Skin epidermis (tissue), 12 donors: ENCODE data around the gene B4GALT3.

Experiments used
- H3K27ac ChIP-seq, 21 experiments: fragments of 200-600 bp; sonication (generic) in 11 of 21; one replicate each; pipeline ENCODE4 v1.5.0; 2020; ENCODE audit warnings: mild to moderate bottlenecking in 3 of 21, inconsistent platforms in 2 of 21, moderate library complexity in 2 of 21
- H3K4me3 ChIP-seq, 7 experiments: fragments of 200-600 bp; sonication (generic) in 2 of 7; one replicate each; pipeline ENCODE4 v1.5.0; 2020; ENCODE audit warnings: inconsistent platforms in 2 of 7, mild to moderate bottlenecking in 2 of 7, moderate library complexity in 1 of 7

The B4GALT3 gene

DNA sequence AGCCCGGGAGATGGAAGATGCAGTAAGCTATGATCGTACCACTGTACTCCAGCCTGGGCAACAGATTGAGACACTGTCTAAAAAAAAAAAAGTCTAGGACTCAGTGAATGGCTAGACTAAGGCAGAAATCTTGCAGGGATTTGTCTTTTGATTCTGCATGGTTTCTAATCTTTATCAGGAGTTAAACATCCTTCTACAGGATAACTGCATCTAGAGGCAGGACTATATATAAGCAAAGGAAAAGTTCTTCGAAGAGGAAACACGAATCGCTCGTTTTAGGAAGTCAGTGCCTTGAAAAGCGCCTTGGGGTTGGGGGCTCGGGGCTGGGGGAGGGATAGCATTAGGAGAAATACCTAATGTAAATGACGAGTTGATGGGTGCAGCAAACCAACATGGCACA, 24.1 kb downstream of the B4GALT3 start:
- H3K27ac ChIP-seq, result peak overlapping the region in 20 of 21 experiments; percentile 86 to 99 (median 95)

DNA sequence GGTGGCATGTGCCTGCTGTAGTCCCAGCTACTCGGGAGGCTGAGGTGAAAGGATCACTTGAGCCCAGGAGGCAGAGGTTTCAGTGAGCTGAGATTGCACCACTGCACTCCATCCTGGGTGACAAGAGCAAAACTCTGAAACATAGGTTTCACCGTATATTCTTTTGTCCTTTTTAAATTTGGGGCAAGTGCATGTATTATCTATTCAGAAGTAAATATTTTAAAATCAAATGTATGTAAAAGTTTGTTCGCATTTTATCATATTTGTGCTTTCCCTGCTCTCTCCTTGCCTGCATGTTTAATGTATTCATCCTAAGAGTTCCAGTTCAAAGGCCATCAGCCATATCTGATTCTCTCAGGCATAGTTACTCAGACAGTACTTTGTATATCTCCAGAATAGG, 31.5 kb downstream of the B4GALT3 start:
- Histone ChIP-seq H3K4me3 (no peak overlapping the region), H3K27ac (no peak overlapping the region)

More for the DNA sequence above, 24.1 kb downstream of the B4GALT3 start:
- peak overlapping the region; percentile 49 to 77 (median 69) for H3K4me3 ChIP-seq

DNA sequence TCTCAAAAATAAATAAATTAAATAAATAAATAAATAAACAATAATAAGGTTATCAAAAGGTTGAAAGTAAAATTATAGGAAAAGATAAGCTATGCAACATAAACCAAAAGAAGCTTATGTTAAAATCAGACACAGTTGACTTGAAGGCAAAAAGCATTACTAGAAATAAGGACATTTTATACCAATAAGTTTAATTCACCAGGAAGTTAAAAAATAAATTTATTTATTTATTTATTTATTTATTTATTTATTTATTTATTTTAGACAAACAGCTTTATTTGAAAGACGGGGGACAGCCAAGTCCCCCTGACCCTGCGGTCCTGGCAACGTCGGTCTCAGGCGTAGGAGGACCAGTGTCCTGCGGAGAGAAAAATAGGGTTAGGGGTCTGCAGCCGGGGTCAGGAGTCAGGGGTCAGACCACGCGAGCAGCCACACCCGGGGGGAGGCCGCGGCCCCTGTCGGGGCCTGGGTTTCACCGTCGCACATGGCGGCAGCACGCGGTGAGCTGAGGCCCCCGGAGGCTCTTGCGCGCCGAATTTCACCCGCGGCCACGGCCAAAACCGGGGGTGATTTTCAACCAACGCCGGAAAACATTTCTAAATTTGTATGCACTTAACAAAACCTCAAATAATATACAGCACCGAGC, 36.4 kb downstream of the B4GALT3 start:
- no peak overlapping the region for H3K4me3 ChIP-seq
- H3K27ac ChIP-seq, result no peak overlapping the region

DNA sequence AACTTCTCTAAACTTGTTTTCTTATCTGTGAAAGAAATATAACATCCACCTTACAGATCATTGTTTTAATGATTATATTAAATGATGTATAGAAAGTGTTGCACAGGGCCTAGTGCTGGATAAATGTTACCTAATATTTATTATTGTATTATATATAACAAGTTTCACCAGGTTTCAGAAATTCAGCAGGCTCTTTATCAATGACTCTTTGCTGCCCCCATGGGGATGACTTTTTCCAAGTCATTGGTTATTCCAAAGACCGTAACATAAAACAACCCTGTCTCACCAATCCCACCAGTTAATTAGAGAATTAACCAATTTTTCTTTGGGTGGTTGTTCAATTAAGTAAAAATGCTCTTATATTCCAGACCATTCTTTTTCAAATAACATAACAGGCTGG, 37.5 kb downstream of the B4GALT3 start:
- H3K4me3 ChIP-seq, result no peak overlapping the region

DNA sequence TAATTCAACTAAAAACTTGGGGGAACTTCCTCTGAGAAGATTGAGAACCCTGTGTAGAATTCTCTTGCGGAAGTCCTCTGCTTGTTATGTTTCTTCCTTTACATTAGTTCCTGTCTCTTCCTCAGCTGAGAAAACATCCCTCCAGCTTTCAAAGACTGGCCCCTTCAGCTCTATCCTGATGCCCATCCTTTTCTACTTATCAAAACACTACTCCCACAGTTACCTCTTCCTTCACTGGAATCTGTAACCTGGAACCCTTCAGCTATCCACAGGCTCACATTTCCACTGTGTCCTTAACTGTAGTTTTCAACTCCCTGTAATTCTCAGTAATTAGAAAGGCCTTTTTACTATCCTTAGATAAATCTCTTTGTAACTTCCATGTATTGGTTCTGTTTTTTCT, 38.9 kb downstream of the B4GALT3 start:
- Histone ChIP-seq H3K27ac (peak overlapping the region in 3 of 21 experiments; percentile 2 to 24 (median 18)), H3K4me3 (no peak overlapping the region)

More for the DNA sequence above, 37.5 kb downstream of the B4GALT3 start:
- H3K27ac ChIP-seq, result no peak overlapping the region

DNA sequence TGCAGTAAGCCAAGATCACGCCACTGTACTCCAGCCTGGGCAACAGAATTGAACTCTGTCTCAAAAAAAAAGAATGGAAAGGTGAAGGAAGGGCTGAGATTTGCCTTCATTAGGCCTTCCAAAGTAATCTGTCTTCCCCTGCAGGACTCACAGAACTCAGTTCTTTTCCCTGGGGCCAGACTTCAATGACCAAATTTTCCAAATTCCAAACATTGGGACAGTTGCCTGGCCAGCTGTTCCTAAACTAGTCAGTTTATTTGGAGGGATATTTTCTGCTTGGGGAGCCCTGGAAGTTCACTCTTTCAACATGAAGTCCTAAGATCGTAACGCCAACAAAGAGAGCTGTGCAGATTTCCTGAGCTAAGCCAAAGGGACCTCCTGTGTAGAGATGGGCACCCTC, 39.4 kb downstream of the B4GALT3 start:
- Histone ChIP-seq H3K27ac (peak overlapping the region in 1 of 21 experiments; percentile 17), H3K4me3 (no peak overlapping the region)

DNA sequence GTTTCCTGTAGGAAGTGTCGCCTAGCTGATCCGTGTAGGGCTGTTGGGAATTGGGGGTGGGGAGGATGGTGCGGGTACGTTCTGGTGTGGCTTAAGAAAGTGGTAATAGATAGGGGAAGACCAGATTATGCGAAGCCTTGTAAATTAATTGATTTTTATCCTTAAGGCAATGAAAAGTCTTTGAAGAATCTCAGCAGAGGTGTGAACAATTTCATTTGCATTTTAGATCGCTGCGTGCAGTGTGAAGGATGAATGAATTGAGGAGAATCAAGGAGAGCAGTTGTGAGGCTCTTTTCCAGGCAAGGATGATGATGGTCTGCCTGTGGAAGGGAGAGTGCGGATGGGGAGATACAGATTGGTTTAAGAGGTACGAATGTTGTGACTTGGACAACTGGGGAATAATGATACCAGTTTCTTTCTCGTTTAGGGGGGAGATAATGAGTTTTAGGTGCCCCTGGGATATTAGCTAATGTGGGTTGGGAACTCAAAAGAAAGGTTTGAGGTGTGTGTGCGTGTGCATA, 44.0 kb downstream of the B4GALT3 start:
- Histone ChIP-seq H3K27ac (peak overlapping the region; percentile 90 to 99 (median 97)), H3K4me3 (peak overlapping the region; percentile 58 to 81 (median 74))

DNA sequence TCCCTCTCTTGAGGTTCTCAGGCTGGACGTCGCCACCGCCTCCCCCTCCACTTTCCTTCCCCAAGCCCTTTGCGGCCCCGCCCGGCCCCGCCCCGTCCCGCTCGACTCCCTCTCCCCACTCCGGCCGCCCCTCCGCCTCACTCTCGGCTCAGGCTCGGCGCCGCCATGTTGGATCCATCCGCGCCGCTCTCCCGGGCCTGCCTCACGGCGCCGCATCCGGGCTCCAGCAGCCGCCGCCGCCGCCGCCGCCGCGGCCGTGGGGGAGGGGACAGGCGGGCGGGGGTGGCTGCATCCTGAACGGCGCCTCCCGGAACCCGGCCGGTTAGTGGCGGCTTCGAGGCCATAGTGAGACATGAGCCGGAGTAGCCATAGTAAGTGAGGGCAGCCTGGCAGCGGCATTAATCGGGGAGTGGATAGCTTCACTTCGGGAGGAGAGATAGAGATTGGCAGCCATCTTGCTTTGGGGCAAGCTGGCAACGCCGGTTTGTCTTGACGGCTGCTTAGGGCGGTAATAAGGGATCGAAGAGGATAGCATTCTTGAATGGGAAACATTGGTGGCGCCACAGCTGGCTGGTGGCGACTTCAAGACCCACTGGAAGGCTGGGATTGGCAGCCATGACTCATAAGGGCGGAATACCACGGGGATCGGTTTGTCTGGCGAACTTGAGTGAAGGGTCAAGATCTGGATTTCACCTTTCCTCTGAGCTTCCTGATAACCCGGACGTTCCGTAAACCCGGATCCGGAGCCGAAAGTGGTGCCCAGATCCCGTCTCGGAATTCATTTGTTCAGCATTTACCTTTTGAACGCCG, 44.7 kb downstream of the B4GALT3 start, which contains the start of gene DEDD:
DEDD (minus strand) TSS at position 258 of the 810 bp plus-strand sequence. CDS start 8,205 bp downstream, outside the sequence.
- Histone ChIP-seq H3K27ac (peak within 1 kb of the TSS; percentile 90 to 99 (median 97)), H3K4me3 (peak within 1 kb of the TSS; percentile 58 to 81 (median 74))

DNA sequence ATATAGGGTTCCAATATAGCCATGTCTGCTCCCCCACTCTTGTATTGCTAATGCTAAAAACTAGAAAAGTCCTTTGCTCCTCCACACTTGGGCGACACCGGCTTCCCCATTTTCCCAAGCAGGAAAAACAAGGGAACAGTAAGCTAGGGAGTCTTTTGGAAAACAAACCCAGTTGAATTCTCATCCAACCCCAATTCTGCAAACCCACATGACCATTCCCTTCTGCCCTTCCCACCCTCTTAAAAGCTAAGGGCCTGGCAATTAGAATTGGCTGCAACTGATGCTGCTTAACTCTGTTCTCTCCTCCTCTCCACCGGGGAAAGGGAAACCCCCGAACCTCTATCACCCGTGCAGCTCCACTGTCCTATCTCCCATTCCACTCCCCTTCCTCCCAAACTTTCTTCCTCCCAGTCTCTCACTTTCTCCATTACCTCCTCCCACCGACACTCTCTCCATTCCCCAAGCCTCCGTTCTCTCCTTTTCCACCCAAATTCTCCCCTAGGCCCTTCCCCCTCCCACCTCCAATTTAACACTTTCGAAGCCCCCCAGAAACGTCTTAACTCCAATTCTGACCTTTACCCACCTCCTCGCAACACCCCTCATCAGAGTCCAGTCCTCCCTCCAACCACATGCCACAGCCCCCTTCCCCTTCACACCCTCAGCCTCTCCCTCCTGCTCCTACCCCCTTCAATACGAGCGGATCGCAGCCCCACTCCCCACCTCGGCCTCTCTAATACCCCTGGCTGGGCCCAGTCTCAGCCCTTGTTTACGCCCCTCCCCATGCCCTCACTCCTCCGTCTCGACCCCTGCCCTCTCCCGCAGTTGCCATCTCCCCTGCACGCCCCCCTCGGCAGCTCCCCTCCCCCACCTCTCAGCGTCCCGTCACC, 45.5 kb downstream of the B4GALT3 start:
- Histone ChIP-seq H3K4me3 (peak overlapping the region; percentile 58 to 81 (median 74)), H3K27ac (peak overlapping the region; percentile 90 to 99 (median 97))

DNA sequence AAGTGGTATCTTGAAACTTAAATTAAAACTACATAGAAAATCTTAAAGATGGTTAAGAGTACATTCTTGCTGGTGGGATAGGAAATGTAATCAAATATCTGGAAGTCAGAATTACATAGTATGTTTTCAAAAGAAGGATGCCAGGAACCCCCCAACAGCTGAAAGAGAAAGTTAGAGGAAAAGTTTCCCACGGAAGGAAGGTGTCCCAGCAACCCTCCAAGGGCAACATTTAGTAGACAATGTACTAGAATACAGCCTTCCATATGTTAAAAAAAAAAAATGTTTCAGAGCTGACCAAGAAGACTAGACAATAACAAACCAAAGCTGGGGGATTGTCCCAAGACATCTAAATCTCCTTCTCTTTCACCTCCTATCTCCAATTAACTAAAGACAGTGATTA, 47.0 kb downstream of the B4GALT3 start:
- H3K27ac ChIP-seq, result peak overlapping the region in 5 of 21 experiments; percentile 3 to 28 (median 12)
- H3K4me3 ChIP-seq, result no peak overlapping the region

DNA sequence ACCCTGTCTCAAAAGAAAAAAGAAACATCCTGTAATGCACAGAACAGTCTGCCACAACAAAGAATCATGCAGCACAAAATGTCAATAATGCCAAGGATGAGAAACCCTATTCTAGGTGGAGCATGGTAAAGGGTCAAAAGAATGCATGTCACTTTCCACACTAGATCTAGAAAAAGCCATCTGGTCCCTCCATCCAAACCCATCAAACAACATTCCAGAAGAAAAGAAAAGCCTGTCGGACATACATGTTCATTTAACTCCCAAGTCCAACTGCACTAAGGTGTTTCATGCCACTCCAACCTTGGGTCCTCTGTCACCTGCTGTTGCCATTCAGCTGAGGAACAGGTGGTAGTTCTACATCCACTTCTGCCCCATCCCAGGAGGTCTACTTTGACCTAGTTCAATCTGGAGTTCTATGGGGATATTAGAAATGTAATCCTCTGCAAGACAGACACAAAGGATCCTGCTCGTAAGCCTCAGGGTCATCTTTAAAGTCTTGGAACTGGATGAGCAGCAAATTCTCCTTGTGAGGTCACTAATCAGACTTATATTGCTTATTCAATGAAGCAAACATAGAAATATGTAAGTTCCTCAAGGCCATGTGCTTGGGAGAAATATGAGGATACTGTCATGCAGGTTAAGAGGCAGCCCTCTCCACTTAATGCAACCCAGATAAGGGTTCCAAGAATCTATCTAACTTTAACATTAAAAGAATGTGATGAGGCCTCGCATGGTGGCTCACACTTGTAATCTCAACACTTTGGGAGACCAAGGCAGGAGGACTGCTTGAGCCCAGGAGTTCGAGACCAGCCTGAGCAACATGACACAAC, 48.5 kb downstream of the B4GALT3 start:
- Histone ChIP-seq H3K4me3 (no peak overlapping the region), H3K27ac (peak overlapping the region in 1 of 21 experiments; percentile 7)

DNA sequence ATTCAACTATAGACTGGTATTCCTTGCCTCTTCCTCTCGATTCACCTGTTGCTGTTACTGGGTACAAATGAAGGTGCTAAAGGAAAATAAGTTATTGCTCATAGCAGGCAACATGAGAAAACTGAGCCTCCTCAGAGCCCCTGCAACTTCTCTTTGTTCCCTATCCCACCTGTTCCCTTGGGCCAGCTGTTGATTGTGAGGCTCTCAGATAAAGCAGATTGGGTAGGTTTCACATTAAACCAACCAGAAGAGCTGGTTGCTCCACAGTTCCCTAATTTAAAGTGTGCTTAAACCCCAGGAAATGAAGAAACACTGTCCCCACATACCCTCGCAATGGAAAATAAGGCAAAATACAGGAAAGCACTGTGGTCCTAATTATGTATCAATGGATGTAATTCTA, 49.7 kb downstream of the B4GALT3 start:
- H3K27ac ChIP-seq, result peak overlapping the region in 3 of 21 experiments; percentile 21 to 54 (median 35)
- H3K4me3 ChIP-seq, result no peak overlapping the region

DNA sequence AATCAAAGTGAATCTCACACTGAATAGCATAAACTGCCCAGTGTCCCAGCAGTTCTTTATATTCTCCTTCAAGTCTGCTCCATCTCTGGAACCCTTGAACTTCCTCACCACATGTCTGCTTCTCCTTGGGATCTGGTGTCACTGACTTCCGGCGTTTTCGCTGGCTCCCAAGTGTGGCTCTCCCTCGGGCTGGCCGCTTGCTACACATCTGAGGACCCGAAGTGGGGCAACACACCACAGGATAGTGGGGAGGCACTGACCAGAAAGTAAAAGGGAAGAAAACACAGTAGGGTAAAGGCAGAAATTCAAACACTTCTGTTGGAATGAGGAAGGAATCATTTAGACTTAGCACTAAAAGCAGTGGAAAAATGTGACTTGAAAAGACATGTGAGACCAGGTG, 54.3 kb downstream of the B4GALT3 start:
- no peak overlapping the region for H3K4me3 ChIP-seq
- peak overlapping the region in 1 of 21 experiments; percentile 5 for H3K27ac ChIP-seq

DNA sequence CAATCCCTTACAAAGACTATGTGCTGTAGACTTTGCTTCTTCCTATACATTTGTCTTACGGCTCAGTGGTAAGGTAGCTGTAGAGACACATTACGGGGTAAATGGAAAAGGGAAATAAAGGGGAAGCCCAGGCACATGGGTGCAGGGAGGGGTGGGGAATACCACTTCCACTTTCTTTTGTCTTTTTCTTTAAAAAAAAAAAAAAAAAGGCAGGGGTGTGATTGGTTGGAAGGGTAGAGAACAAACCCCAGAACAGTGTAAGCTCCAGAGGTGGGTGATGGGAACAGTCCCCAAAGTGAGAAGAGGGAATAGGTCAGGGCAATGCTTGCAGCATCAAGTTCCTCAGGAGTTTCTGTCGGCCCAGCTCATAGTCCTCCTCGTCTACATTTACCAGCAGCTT, 55.5 kb downstream of the B4GALT3 start:
- Histone ChIP-seq H3K27ac (peak overlapping the region in 2 of 21 experiments; percentile 1 to 35), H3K4me3 (no peak overlapping the region)
